Stimulated activated CD4-positive, alpha-beta T cell treated with anti-CD3 and anti-CD28 coated beads, Interleukin-12 subunit alpha, Interleukin-12 subunit beta, amount 100 ng/mL, for 48 hours (primary cell): ENCODE data around the gene PRMT3.
"Not testable (repeated sequence)": the region's sequence is repeated elsewhere in the genome, so short reads cannot be mapped to it uniquely, and the experiment has no call there.

ENCODE experiments used
- DNase-seq, 3 donors: peaks; one replicate each; pipeline ENCODE4 v3.0.0-alpha.2; 2020; ENCODE audit warnings: low read depth in 2 of 3, low spot score in 1 of 3

Gene PRMT3

DNA sequence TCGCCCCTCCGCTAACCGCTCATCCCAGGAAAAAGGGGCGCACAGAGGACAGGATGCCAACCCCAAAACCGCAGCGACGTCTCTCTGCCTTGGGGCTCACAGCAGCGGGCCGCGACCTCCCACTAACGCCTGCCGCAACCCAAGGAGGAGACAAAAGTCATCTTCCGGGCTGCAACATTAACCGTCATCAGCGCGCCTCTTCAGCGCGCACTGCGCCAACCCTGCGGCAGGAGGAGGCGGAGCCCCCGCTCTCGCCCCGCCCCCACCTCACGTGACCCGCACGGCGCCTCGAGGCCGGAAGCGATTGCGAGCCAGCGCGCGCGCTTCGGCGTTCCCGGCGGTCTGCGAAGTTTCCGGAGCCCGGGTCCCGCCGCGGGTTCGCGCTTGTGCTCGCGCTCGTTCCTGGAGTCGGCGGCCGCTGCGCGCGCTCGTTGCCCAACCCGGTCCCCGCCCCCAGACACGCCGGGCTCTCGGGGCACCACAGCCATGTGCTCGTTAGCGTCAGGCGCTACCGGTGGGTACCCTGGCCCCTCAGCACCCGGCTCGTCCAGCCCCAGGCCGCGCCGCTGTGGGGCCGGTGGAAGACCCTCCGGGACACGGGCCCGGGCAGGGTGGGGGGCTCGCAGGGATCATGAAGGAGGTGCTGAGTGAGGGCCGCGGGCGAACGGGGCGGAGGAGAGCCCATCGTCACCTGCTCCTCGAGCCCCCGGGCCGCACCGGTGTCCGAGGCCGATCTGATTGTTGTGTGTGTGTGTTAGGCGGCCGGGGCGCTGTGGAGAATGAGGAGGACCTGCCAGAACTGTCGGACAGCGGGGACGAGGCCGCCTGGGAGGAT, at the start of gene PRMT3:
PRMT3 (plus strand) TSS at position 456 of the 835 bp plus-strand sequence; CDS start at position 487, 31 bp downstream.
- DNase-seq = peak; percentile 92 to 95 (median 93)

GRCh38 chr11:20342347-20343141, 45.0 kb upstream of the PRMT3 start:
- DNase-seq = no peak

DNA sequence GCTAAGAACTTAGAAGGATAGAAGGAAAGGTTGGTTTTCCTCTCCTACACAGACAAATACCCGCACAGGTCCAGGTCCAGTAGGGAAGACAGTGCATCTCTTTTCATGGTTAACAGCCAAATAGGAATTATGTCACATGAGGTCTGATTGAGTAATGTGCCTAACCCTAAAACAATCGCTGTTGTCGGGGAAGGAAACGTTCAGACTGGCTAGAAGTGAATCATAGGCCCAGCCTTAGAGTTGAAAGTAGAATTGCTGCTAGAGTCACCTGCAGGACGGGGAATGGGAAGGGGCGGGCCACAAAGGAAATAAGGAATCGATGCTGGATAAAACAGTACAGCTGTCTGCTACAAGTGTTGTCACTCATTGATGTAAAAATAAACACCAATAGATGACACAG, 36.4 kb upstream of the PRMT3 start:
- no peak for DNase-seq

DNA sequence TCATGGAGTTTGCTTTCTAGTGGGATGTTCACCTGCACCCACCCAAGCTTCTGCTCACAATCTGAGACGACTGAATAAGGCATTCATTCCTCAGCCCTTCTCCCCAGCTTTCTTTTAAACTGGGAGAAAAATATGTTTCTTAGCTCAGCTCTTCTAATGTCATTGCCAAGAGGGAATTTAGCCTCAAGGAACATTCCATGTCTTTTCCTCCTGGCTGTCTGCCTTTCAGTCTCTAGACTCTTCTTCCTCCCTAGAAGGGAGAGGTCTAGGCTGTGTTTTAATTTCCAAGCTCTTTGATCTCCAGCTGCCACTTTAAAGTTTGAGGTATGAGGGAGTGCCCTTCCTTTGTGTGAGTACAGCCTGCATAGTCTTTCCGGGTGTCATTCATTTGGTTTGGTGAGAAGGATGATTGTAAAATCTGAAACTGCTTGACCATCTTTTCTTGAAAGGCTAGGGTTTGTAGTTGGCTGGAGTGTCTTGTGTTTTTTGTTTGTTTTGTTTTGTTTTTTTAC, 35.7 kb upstream of the PRMT3 start:
- DNase-seq = no peak

- DNase-seq = peak in 1 of 3 donors; percentile 5
Measured at GRCh38 chr11:20353829-20354434, 33.6 kb upstream of the PRMT3 start.

DNA sequence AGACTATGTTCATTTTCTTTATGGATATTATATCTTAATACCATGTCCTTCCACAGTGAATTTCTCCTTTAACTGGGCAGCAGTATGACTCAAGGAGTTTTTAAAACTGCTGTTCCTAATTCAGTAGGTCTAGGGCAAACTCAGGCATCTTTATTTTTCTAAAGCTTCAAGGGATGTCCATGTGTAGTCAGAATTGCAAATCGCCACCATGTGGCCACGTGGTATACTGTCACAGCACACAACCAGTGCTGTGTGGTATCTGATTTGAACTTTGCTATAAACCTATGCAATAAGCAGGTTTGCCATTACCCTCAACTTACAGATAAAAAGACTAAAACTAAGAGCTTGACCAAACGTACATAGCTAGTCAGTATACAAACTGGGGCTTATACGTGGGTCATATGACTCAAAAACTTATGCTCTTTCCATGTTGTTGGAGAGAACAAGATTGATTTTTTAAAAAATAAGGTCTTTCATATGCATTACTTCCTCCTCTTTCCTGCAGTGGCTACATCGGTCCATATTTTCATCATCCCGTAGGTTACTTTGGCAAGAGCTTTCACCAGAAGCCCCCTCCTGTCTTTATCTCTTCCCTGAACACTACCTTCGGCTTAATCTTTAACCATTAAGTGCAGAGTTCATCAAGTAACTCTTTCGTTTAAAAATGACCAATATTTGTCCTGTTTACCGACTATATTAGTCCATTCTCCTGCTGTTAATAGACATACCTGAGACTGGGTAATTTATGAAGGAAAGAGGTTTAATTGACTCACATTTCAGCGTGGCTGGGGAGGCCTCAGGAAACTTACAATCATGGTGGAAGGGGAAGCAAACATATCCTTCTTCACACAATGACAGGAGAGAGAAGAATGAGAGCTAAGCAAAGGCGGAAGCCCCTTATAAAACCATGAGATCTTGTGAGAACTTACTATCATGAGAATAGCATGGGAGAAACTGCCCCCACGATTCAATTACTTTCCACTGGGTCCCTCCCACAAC, 32.0 kb upstream of the PRMT3 start:
- DNase-seq = peak in 1 of 3 donors; percentile 8

DNA sequence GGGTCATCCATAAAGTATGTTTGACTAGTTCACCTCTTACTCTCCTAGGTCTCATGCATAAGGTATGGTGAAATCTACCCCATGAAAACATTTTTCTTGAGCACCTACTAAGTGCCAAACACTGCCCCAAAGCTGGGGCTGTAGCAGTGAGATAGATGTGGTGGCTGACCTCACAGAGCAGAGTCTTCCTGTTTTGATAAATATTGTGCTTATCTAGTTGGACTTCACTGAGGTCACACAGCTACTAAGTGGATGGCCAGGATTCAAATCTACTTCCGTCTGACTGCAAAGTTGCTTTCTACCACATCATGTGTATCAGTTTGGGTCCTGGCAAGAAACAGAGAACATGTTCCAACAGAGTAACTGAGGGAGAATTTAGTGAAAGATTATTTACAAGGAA, 30.4 kb upstream of the PRMT3 start:
- DNase-seq = no peak

- DNase-seq = peak in 1 of 3 donors; percentile 3
Measured at GRCh38 chr11:20360650-20361049, 26.9 kb upstream of the PRMT3 start.

GRCh38 chr11:20362481-20362880, 25.0 kb upstream of the PRMT3 start:
- DNase-seq = no peak

DNA sequence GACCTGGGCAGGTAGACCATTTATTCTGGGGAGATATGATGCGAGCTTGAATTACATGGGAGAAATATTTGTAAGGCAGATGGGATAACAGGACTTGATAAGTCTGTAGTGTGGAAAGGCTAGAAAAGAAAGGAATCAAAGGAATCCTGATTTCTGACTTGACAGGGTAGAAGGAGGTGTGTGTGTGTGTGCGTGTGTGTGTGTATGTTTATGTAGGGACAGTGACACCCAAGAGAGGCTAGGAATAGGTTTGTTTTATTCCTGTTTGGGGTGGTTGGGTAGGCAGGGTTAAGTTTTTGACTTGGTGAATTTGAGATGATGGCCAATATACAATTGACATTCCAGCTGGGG, 24.4 kb upstream of the PRMT3 start:
- no peak for DNase-seq

DNA sequence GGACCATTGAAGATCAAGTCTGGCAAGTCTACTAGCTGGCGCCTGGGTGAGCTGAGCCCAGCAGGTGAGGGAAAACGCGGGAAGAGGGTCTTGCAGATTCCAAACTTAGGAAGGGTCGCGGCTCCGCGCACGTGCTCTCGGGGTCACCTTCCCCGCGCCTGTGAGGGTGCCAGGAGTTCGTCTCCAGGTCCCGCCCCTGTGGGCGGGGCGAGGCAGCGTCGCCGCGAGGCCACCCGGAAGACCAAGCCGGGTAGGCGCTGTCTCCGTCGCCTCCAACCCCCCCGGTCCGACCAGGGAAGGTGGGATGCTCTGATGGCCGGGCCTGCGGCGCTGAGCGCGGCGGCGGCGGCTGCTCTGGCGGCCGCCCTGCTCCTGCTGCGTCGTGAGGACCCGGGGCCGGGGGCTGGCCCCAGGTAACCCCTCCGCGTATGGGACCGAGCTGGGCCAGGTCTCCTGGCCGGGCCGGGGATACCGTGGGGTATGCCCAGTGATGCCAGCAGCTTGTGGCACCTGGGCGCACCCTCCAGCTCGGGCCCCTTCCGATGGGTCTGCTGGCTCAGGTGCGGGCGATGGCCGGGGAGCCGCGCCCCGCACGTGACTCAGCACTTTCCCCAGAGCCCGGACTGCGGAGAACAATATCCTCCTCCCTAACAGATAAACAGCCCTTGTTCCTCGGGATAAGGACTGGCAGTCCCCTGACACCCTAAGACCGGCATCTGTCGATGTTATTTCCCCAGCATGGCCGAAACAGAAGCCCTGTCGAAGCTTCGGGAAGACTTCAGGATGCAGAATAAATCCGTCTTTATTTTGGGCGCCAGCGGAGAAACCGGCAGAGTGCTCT, 23.8 kb upstream of the PRMT3 start, which contains the start of gene HTATIP2:
HTATIP2 (plus strand) TSS at position 215 of the 841 bp plus-strand sequence; CDS start at position 739, 524 bp downstream.
- peak; percentile 24 to 70 (median 46) for DNase-seq

GRCh38 chr11:20364341-20364792, 23.1 kb upstream of the PRMT3 start:
- DNase-seq = no peak

- DNase-seq = not testable (repeated sequence)
Measured at GRCh38 chr11:20365465-20365864, 22.1 kb upstream of the PRMT3 start.

DNA sequence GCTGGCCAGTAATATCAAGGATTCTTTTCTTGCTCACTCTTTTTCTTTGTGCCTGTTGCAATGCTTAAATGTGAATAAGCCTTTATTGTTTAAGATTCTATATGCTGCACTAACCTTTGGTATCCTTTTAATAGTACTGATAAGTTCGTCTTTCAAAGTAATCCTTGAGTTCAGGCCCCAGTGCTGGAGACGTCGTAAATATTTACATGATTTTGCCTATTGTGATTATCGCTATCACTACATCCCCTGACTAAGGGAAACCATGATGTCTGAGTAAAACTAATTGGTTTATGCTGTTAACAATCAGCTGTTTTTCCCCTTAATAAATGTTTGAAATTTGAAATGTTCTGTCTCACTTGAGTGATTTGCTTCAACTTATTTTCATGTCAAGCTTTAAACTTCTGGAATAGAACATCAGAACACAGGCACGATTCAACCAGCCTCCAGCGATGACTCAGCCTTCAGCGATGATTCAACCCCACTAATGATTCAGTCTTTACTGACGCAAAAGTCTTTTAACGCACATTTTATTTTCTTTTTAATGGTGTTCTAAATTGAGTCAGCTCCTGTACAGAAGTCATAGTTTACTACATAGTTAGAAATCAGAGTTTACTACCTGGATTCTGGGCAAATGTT, 20.1 kb upstream of the PRMT3 start:
- DNase-seq = peak; percentile 41 to 58 (median 44)

GRCh38 chr11:20368438-20368837, 19.1 kb upstream of the PRMT3 start:
- DNase-seq = no peak

- no peak for DNase-seq
Measured at GRCh38 chr11:20369826-20370225, 17.7 kb upstream of the PRMT3 start.

DNA sequence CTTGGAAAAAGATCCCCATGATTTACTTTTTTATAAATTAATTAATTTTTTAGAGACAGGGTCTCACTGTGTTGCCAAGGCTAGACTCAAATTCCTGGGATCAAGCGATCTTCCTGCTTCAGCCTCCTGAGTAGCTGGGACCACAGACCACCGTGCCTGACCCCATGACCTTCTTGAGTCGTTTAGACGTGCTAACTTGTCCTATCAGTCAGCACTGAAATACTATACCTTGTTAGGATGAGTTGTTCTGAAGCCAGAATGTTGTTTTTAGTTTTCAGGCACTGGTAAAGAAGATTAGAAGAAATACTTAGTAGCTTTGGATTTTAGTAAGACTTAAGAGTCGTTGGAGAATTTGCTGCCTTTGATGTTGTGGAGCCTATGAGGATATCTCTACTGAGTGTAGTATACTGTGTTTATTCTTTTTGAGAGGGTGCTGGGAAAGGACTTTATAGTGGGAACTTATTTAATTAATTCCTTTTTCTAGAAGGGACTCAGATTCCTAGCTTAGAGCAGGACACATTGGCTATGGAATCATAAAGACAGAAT, 15.4 kb upstream of the PRMT3 start:
- DNase-seq = no peak

DNA sequence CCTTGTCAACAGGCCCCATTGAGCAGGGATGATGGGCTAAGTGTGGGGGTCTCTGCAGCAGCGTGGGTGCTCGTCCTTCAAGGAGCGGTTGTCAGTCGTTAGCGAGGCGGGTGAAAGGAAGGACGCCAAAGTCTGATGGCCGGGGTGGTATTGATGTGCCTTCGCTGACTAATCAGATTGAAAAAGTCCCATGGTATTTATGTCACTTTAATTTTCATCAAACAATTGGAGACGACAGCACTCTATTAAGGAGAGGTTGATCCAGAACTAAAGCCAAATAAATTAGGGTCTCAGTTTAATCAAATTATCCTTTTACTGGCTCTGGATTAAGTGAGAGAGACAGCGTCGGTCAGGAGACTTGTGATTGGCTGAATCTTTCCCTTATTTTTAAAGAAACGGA, 14.4 kb upstream of the PRMT3 start:
- no peak for DNase-seq
